G401 (cell line): ENCODE results near the gene CDC25C. TPM values are rescaled to one million over a fixed set of nuclear protein-coding genes. Genes with fewer than 3 reads are reported as not detected.
"Not testable (repeated sequence)": the region's sequence is repeated elsewhere in the genome, so short reads cannot be mapped to it uniquely, and the experiment has no call there.

Source experiments
- DNase-seq: peaks from one replicate; pipeline ENCODE4 v3.0.0-alpha.2; 2015; ENCODE audit warnings: low spot score
- in situ Hi-C: cut with HindIII; loops from 2 replicates; pipeline ENCODE4 v1.10.0; 2016; ENCODE audit warnings: low sequenced_read_pairs, mixed read lengths
- total RNA-seq: library from RNA; depleted of rRNA; stranded (reverse); fragments of >200 nt; shearing (Covaris generic); gene quantifications from 2 replicates; pipeline ENCODE4 v1.2.3, GENCODE V29; 2014

The CDC25C gene
- total RNA-seq, 1 experiment from 2014 or later: 39.8 TPM

GRCh38 chr5:138350563-138350890 is 18.9 kb upstream of the CDC25C start:
- in situ Hi-C loops: no loop called here
- no peak for DNase-seq

- no peak for DNase-seq
- in situ Hi-C loops: no loop called here
These were observed 18.4 kb upstream of the CDC25C start for GRCh38 chr5:138349852-138350562.

- in situ Hi-C loops: no loop called here
- DNase-seq: no peak
These were observed 15.3 kb upstream of the CDC25C start for GRCh38 chr5:138346889-138347288.

- in situ Hi-C loops: no loop called here
These were observed 13.5 kb upstream of the CDC25C start for GRCh38 chr5:138344887-138345622.

GRCh38 chr5:138340008-138340407 is 8.4 kb upstream of the CDC25C start:
- in situ Hi-C loops: no loop called here
- DNase-seq: no peak

More at GRCh38 chr5:138344887-138345622, 13.5 kb upstream of the CDC25C start:
- no peak for DNase-seq

- DNase-seq: no peak
- in situ Hi-C loops: no loop called here
These were observed 7.9 kb upstream of the CDC25C start for GRCh38 chr5:138339464-138339863.

- in situ Hi-C loops: no loop called here
- DNase-seq: peak; percentile 43
These were observed 7.5 kb upstream of the CDC25C start for GRCh38 chr5:138339091-138339456.

- in situ Hi-C loops: no loop called here
- DNase-seq: no peak
These were observed 6.9 kb upstream of the CDC25C start for GRCh38 chr5:138338411-138339090.

GRCh38 chr5:138337685-138338410 is 6.2 kb upstream of the CDC25C start, which contains the start of gene FAM53C:
FAM53C (plus strand) TSS chr5:138338266; CDS start chr5:138341336, 3,070 bp downstream.
- peak; percentile 92 for DNase-seq
- in situ Hi-C loops: no loop called here

- in situ Hi-C loops: no loop called here
- peak; percentile 91 for DNase-seq
These were observed 5.5 kb upstream of the CDC25C start for GRCh38 chr5:138336952-138337684.

- DNase-seq: no peak
- in situ Hi-C loops: no loop called here
These were observed 3.4 kb upstream of the CDC25C start for GRCh38 chr5:138334867-138335447.

GRCh38 chr5:138330813-138331448 is 673 bp downstream of the CDC25C start:
- no peak for DNase-seq

GRCh38 chr5:138318211-138318610 is 13.4 kb downstream of the CDC25C start:
- DNase-seq, in situ Hi-C loops: not testable (repeated sequence)

More at GRCh38 chr5:138330813-138331448, 673 bp downstream of the CDC25C start:
- in situ Hi-C loops: no loop called here

GRCh38 chr5:138316355-138316754 is 15.2 kb downstream of the CDC25C start:
- DNase-seq: no peak
- in situ Hi-C loops: no loop called here

GRCh38 chr5:138315751-138316278 is 15.8 kb downstream of the CDC25C start:
- in situ Hi-C loops: no loop called here
- no peak for DNase-seq

- in situ Hi-C loops: no loop called here
- peak; percentile 95 for DNase-seq
These were observed 25.8 kb downstream of the CDC25C start for GRCh38 chr5:138305797-138306196.

GRCh38 chr5:138303372-138303771 is 28.2 kb downstream of the CDC25C start:
- DNase-seq: peak; percentile 56
- in situ Hi-C loops: no loop called here

- in situ Hi-C loops: no loop called here
- peak; percentile 98 for DNase-seq
These were observed 42.3 kb downstream of the CDC25C start for GRCh38 chr5:138289296-138289695.
